HG03521 (cell line): Measurements from ENCODE around the gene ABCC5.

Experiments
- ATAC-seq: cut with Tn5 transposase; IDR thresholded peaks from one replicate; pipeline ENCODE4 v1.9.1; 2021; ENCODE audit warnings: mild to moderate bottlenecking, moderate library complexity; ENCODE audit not compliant: unreplicated experiment

ABCC5 gene

DNA sequence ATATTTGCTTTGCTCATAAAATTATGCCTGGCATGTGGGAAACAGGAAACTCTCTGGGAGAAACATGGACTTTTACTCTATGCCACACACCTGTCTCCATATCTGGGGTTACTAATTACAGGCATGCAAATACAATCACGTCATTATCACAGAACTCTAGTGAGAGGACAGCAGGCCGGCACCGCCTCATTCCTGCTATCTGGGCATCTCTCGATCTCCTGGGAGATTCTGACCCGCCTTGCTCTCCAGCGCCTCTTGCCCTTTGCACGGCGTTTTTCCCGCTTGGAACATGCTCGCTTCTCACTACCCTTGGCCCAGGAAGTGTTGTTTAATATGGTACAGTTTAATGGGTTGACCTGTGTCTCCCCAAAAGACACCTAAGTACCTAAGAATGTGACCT, 87.6 kb downstream of the ABCC5 start:
- no peak for ATAC-seq

DNA sequence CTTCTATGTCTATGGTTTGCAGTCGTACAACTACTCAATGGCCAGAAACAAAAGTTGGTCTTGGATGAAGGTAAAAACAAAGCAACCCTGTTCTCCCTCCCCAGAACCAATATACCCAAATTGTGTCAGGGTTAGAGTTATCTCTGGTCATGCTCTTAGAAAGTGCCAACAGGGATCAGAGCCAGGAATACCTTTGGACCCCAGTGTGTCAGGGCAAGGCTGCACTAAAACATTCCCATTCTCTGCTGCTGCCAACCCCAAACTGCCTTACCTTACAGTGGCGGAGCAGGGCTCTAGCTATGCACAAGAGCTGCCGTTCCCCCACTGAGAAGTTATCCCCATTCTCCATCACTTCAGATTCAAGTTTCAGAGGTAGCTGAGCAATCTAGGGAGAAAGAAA, 90.6 kb downstream of the ABCC5 start:
- no peak for ATAC-seq

DNA sequence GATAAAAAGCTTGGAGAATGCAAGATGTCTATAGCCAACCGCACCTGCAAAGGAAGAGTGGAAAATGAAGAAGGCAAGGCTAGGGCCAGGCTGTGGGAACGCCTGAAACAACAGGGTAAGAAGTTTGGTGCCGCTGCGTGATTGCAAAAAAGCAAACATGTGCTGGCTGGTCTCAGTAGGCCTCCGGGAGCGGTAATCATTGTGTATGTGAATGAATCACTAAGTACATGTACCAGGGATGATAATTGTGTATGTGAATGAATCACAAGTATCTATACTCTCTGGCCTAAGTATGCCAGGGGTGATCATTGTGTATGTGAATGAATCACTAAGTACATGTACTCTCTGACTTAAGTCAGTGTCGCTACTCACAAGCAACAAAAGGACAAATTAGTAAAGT, 92.7 kb downstream of the ABCC5 start:
- no peak for ATAC-seq

DNA sequence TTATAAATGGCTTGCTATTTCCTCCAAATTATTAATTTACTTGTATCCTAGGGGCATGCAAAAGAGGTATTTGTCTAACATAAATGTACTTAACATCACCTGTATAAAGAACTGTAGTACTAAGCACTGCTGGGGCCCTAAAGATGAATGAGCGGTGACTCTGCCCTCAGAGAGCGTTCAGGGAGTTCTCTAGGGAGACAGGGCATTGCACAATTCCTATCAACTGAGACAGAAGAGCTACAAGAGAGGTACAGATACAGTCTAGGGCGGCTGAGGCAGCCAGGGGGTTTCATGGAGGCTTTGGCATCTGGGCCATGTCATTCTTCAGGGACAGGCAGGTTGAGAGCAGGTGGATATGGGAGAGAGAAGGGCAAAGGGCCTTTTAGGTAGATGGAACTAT, 93.1 kb downstream of the ABCC5 start:
- no peak for ATAC-seq

DNA sequence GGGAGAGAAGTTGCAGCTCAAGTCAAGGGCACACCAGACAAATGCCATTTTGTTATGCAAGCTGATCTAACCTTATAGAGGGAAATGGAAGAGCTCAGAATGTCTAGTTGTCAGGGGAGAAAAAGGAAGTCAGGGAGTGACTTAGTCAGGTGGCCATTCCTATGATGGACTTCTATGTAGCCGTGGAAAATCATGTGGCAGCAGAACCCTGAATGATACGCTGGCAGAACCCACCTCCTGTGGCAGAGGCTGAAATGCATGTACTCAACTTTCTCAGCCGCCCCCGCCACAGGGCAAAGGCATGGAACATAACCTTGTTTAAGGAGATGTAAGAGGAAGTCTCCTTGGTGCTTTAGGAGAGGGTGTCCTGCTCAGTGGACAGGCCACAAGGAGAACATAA, 95.3 kb downstream of the ABCC5 start:
- no peak for ATAC-seq

DNA sequence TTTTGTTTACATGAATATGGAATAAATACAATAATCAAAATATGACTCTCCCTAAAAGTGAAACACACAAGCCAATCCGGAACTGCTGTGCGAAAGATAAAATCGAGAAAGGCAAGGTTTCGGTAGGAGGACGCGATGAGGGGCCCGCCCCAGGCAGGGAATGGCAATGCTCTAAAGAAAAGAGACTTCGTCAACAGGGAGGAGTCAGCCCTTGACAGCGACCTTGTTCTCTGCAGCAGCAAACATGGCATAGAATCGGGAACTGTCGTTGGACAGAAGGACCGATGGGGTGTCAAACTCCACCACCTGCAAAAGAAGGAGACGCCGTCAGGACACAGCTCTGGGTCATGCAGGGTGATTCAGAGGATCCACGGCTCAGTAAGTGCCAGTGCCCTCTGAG, 96.6 kb downstream of the ABCC5 start:
- ATAC-seq = no peak

DNA sequence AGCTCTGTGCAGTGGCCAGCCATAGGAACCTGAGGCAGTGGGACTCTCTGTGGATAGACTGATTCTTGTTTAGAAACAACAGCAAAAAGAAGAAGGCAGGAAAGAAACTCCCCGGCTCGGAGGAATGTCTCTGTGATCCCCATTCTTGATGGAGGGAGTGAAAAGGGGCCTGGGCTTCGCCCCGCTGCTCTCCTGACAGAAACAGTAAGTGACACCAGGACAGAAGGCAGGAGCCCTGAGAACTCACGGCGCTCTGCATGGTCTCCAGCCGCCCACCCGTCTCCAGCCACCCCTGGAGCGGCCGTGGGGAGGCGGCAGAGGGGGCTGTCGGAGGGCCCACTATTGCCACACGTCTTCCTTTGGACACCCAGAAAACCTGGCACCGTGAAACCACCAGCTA, 97.3 kb downstream of the ABCC5 start:
- ATAC-seq = no peak

DNA sequence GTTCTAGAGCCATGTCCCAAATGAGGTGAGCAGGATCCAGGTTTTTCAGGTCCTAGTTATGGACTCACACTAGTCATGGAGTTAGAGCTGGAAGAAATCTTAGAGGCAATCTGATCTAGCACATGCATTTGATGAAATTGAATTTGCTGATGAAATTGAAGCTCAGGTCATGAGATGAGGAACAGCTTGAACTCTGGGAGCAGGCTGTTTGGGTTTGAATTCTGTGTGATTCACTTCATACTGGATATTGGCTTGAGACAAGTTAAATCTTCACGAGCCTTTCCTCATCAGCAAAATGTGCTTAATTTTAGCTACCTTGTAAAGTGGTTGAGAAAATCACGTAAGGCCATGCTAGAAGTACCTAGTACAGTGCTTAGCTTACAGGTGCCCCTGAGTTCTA, 99.5 kb downstream of the ABCC5 start:
- no peak for ATAC-seq

DNA sequence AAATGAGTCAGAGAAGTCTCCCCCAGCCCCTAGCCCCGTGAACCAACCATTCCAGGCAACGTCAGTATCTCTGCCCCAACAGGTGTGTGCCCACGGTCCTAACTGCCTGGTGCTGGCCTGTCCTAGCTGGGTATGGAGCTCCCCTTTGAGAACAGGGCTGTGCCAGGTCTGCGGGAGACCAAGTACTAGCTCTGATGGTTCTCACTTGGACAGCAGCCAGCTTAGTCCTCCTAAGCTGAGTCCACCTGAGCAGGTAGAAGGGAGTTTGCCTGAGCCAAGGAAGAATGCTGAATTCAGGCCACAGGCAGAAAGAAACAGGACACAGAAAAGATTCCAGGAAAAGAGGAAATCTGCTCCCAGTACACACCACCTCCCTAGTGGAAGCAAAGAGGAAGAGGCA, 99.9 kb downstream of the ABCC5 start:
- ATAC-seq = no peak

DNA sequence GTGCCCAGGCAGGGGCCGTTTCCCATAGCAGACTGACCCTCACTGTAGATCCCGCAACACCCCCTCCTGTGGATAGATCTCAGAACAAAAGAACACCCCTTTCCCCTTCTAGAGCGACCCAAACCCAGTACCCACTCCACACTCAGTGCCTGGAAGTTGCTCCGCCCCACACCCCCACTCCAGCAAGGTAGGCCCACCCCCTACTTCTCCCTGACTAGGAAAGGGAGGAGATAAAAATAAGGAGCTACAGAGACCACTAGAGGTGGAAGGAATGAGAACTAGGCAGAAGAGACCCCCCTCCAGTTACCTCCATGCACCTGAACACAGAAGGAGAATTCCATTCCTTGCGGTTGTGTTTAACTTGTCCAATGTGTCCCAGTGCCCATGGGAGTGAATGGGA, 102.8 kb downstream of the ABCC5 start:
- no peak for ATAC-seq

DNA sequence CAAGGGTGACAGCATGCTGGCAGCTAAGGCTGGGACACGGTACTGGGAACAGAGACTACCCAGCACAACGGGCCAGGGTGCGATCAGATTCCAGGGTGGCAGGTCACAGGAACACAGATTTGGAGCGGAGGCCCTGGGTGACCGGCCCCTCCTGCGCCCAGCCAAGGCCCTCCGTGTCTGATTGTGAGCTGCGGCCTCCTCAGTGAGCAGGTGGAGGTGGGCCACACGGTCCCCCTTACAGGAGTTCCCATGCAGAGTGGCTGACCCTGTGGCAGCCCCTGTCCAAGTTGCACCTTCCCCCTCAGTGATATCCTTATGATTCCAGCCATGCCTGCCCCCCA, 104.1 kb downstream of the ABCC5 start:
- no peak for ATAC-seq

DNA sequence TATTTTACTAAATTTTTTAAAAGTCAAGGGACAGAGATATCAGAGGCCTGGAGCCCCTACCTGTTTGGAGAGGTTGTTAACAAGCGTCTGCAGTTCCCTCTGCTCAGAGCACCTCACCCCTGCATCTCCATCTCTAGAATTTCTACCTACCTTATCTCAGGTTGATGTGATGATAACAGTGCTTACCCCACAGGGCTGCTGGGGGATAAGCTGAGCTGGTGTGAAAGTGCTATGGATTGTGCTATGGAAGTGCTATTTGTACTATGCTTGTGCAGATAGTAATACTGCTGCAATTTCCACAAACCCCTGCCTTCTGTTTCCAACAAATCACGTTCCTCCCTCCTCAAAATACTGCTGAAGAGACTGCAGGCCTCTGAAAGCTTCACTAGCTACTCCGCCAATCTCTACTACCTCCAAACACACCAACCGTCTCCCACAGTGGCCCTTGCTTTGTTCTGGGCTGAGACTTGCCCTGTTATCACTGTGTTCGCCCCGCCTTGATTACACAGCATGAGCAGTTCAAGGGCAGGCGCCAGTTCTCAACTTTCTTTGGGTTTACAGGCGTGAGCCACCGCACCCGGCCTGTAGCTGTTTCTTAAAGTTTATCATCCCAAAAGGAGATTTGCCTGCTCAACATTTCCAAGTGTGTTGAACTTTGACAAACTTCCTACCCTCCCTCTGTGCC, 104.6 kb downstream of the ABCC5 start:
- ATAC-seq = no peak

DNA sequence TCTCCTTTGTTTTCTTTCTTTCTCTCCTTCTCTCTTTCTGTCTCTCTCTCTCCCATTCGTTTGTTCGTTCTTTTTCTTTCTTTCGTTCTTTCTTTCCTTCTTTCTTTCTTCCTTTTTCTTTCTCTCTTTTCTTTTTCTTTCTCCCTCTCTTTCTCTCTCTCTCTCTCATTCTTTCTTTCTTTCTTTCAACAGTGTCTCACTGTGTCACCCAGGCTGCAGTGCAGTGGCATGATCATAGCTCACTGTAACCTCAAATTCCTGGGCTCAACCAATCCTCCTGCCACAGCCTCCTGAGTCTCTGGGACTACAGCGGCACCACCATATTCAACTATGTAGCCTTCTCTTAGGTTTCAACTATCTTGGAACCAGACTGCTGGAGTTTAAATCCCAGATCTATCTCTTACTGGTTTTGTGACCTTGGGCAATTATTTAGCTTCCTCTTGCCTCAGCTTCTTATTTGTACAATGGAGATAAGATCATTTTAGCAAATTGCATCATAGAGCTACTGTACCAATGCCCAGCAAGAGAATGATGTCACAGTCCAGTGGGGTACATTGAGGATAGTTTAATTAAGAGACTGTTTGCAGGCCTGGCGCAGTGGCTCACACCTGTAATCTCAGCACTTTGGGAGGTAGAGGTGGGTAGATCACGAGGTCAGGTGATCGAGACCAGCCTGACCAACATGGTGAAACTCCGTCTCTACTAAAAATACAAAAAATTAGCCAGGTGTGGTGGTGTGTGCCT, 105.7 kb downstream of the ABCC5 start:
- ATAC-seq = no peak

DNA sequence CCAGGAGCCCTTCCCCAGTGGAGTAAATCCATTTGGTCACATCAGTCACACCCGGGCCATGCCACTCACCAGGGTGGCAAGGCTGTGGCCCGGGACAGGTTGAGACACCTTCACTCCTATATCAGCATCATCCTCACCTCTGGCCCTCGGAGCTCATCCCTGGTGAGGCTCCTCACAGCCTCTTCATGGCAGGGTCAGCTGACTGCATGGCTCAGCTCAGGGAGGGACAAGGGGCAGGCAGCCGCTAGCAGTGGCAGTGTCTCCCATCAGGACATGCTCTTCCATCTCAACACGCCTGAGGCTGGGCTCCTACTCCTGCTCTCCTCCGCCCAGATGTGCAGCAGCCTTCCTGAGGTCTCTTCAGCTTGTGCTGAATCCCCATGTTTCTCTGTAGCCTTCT, 106.6 kb downstream of the ABCC5 start:
- no peak for ATAC-seq

DNA sequence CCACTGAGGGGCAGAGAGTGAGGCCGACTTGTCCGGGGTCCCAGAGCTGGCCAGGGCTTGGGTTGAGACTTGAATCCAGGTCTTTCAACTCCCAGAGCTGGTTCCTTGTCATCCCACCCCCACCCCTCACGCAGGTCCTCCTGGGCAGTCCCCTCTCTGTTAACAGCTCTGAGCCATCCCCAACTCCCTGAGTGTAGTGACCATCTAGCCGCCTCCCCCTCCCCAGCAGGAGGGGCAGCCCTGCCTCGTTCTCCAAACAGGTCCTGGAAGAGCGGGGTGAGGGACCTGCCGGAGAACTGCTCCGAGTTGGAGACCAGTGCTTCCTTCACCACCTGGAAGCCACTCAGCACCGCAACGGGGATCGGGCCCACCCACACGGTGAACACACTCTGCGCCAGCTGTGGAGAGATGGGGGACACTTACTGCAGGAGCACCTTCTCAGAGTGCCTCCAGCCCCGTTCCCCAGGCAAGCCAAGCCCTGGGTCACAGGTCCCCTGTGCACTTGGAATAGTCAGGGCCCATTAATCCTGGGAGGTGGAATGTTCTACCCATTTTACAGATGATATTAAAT, 108.6 kb downstream of the ABCC5 start:
- no peak for ATAC-seq

DNA sequence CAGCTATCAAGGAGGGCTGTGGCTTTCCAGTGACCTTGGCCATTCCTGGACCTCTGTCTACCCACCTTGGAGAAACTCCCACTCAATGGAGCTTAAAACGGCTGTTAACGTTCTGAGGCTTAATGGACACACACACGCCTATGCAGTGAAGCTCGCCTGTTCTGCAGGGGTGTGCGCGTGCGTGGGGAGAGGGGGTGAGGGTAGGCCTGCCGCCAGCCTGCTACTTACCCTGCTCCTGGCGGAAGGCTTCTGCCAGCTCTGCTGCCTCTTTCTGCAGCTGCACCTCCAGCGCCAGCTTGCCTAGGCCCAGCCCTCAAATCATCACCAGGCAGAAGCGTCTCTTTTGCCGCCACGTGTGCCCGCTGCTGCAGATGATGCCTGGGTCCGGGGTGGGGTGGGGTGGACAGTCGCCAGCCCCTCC, 109.8 kb downstream of the ABCC5 start:
- ATAC-seq = no peak

DNA sequence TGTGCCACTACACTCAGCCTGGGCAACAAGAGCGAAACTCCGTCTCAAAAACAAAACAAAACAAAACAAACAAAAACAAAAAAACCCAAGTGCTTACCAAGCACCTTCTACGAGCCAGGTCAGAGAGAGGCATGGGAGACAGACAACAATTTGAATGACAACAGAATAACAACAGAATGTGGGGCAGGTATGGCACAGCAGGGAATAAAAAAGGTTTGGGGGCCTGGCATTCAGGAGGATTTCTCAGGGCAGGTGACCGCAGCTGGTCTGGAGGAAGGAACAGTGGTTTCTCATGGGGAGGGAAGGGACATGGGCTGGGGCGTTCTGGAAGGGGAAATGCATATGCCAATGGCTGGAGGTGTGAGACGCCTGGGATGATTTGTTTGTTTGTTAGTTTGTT, 110.5 kb downstream of the ABCC5 start:
- no peak for ATAC-seq

DNA sequence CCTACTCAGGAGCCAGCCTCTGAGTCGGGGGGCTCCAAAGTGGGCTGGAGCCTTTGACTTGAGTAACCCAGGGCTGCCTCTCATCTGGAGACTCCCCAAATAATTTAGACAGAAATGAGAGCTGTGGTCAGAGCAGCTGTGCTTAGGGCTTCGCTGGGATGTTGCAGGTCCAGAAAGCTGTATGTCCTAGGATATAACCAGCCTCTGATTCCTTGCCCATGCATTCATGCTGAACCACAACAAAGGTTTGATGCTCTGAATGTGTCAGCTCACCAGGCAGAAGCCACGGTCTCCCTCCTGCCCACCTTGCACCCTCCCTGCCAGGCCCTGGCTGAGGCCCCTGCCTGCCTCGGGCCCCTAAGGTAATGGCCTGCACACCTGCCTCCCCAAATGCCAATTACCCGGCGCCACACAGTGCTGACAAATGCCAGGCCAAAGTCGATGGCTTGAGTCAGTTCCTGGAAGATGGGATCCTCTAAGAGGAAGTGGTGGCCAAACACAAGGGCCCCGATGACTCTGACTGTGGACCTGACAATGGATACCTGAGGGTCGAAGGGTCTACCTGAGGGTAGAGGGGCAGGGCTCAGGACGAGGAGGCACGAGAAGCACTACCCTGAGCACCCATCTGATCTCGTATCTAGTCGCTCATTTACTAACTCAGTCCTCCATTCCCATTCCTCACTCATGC, 111.3 kb downstream of the ABCC5 start:
- no peak for ATAC-seq

DNA sequence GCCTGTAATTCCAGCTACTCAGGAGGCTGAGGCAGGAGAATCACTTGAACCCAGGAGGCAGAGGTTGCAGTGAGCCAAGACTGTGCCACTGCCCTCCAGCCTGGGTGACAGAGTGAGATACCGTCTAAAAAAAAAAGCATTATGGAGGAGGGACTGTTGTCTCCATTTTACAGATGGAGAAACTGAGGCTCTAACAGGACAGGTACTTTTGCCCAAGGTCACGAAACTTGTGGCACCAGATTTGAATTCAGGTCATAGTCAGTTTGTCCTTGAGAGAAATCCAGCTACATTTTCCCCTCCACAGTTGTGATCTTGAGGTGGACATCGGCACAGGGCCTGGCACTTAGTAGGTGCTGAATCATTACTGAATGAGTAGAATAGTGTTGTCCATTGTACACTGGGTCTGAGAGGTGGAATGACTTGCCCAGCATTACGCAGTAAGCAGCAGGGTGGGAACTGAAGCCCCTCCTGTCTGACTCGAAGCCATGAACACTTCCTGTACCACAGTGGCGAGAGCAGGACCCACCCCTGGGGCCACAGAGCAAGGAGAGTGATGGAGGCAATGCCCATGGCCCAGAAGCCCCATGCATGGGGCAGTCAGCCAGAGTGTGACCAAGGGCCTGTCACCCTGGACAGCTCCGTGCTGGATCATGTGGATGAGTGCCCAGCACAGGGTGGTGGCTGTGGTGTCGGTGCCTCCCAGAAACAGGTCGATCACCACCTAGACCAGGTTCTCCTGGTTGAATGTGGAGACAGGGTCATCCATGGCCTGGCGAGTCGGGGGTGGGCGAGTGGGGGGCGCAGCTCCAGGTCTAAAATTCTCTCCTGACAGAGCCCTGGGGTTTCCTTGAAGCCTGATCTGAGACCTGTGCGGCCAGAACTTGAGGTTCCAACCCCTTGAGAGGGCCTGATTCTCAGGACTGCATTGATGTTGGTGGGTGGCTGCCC, 112.6 kb downstream of the ABCC5 start:
- ATAC-seq = no peak

DNA sequence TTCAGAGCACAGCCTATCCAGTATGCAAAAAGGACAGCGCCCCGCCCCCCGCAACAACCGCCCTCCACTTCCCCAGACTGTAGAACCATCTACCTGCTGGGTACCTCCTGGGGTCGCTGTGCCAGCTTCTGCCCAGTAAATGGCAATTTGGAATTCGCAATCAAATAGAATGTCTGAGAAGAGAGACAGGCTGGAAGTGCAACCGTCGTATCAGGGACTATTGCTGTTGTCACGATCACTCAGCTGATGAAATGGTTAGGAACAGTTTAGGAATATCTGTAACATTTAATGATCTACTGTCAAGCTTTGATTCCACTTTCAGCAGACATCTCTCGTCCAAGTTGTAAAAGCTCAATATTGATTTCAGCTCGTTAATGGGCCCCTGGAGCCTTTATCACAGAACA, 119.7 kb downstream of the ABCC5 start:
- ATAC-seq = no peak

DNA sequence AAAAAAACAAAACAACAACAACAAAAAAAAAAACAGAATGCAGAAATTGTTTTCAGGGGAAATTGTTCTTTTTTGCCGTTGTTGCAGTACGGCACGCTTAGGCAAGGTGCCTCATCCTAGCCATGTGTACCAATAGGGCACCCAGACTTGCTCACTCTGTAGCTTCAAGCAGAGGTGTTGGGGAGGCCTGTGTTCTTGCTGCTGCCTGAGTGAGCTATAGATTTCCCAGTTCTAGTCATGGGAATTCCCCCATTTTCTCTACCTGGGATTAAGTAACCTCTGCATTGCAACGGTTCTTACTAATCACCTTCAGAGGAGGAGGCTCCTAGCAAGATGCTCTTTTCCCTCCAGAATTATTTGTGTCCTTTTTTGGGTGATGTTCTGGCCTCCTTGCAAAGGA, 120.1 kb downstream of the ABCC5 start:
- ATAC-seq = no peak
